K562 (cell line): ENCODE results near the gene IDUA. TPM values are rescaled to one million over a fixed set of nuclear protein-coding genes. Genes with fewer than 3 reads are reported as not detected.

Experiments
- ATAC-seq: fragments of 200-7000 bp; cut with Tn5 transposase; 3 replicates; pipeline ENCODE4 v1.9.1; 2020; ENCODE audit warnings: moderate library complexity
- BruUV-seq: library from RNA; stranded (reverse); fragments of 400-500 nt; replicated peaks from 2 replicates; lab custom pipeline; 2021; lab: Mats Ljungman, UMichigan
- CTCF ChIA-PET: fragments of 300-600 bp; formaldehyde crosslinking; extraction: SDS; loops from one replicate; lab custom pipeline; 2021; ENCODE audit warnings: low intra/inter-chr PET ratio; lab: Yijun Ruan, JAX
- POLR2A ChIA-PET: fragments of 300-600, 350-650 bp; sonication (Branson Sonifier 250); formaldehyde crosslinking; extraction: SDS; loops from one replicate; lab custom pipeline; 2021; ENCODE audit warnings: antibody characterized with exemption, inconsistent platforms; lab: Yijun Ruan, JAX
- DNase-seq, 4 experiments: peaks; one replicate each; pipeline versions ENCODE4 v3.0.0 to v3.0.0-alpha.2; 2011 to 2018; ENCODE audit warnings: low spot score in 3 of 4, mixed read lengths in 3 of 4; ENCODE audit errors: extremely low read depth in 1 of 4
- FAIRE-seq: peaks from 2 replicates; lab custom pipeline; 2011; peaks lifted over from hg19 to GRCh38; lab: Jason Lieb, UNC
- H2AFZ ChIP-seq: 2 replicates; pipeline ENCODE4 v1.6.0; 2011; ENCODE audit warnings: low read depth, low read length, control low read depth, inconsistent platforms
- H3K27ac ChIP-seq: fragments of 200-600 bp; 3 replicates; pipeline ENCODE4 v1.8.0; 2011; ENCODE audit warnings: low read depth, mild to moderate bottlenecking, control low read depth, inconsistent platforms, low read length, moderate library complexity, mixed read lengths; ENCODE audit errors: extremely low read depth
- H3K27me3 ChIP-seq, 2 experiments: fragments of 300-600 bp in 1 of 2; 2 replicates in 1 of 2; 3 replicates in 1 of 2; pipeline versions ENCODE4 v1.6.0 to v1.8.0; 2011; ENCODE audit warnings: inconsistent platforms in 2 of 2, low read length in 2 of 2, mild to moderate bottlenecking in 1 of 2, mixed read lengths in 1 of 2, moderate library complexity in 1 of 2; ENCODE audit not compliant: control insufficient read depth in 2 of 2, insufficient read depth in 2 of 2
- H3K36me3 ChIP-seq: fragments of 300-600 bp; 3 replicates; pipeline ENCODE4 v1.8.0; 2011; ENCODE audit warnings: mild to moderate bottlenecking, low read length, inconsistent platforms; ENCODE audit not compliant: control insufficient read depth, insufficient read depth
- H3K4me1 ChIP-seq, 2 experiments: fragments of 200-600 bp in 1 of 2; replicated peaks in 1 of 2; 2 replicates in 1 of 2; 3 replicates in 1 of 2; pipeline versions ENCODE4 v1.5.1 to v1.8.0; 2011; ENCODE audit warnings: inconsistent platforms in 2 of 2, low read length in 2 of 2, mild to moderate bottlenecking in 1 of 2, mixed read lengths in 1 of 2, moderate library complexity in 1 of 2; ENCODE audit not compliant: control insufficient read depth in 2 of 2, insufficient read depth in 2 of 2
- H3K4me2 ChIP-seq: 2 replicates; pipeline ENCODE4 v1.6.1; 2011; ENCODE audit warnings: low read length, control low read depth, inconsistent platforms, mixed read lengths; ENCODE audit not compliant: insufficient read depth
- H3K4me3 ChIP-seq: fragments of 200-600 bp; sonication (generic), shearing (Covaris generic); 2 replicates; pipeline ENCODE4 v1.5.1; 2016; ENCODE audit warnings: control low read depth, inconsistent platforms
- H3K79me2 ChIP-seq: fragments of 200-600 bp; 3 replicates; pipeline ENCODE4 v1.8.0; 2011; ENCODE audit warnings: low read length, inconsistent platforms; ENCODE audit not compliant: control insufficient read depth, insufficient read depth
- H3K9ac ChIP-seq, 2 experiments: 2 replicates each; pipeline versions ENCODE4 v1.6.0 to v1.6.1; 2011; ENCODE audit warnings: low read depth in 2 of 2, low read length in 2 of 2, control low read depth in 1 of 2, inconsistent platforms in 1 of 2, mild to moderate bottlenecking in 1 of 2, mixed read lengths in 1 of 2; ENCODE audit not compliant: insufficient read depth in 1 of 2
- H3K9me1 ChIP-seq: one replicate; pipeline ENCODE4 v1.6.0; 2011; ENCODE audit warnings: inconsistent platforms, mild to moderate bottlenecking, low read length, moderate library complexity; ENCODE audit not compliant: control insufficient read depth, insufficient read depth
- H3K9me3 ChIP-seq: replicated peaks from 2 replicates; pipeline ENCODE4 v1.5.1; 2011; ENCODE audit warnings: low read depth, low read length, inconsistent platforms; ENCODE audit not compliant: control insufficient read depth, insufficient read depth
- H4K20me1 ChIP-seq: replicated peaks from 2 replicates; pipeline ENCODE4 v1.6.1; 2011; ENCODE audit warnings: low read length, inconsistent platforms, mixed read lengths; ENCODE audit not compliant: control insufficient read depth, insufficient read depth
- CEBPG ChIP-seq, 3 experiments: fragments of 200-800 bp in 1 of 3; sonication (Bioruptor generic) in 1 of 3; sonication (generic) in 1 of 3; formaldehyde crosslinking in 1 of 3; IDR thresholded peaks in 2 of 3; conservative IDR thresholded peaks in 1 of 3; 2 replicates each; pipeline versions ENCODE4 v1.6.1 to v1.8.0; 2016 to 2022; ENCODE audit warnings: missing compliant biosample characterization in 2 of 3, missing genetic modification characterization in 2 of 3, mild to moderate bottlenecking in 1 of 3, missing genetic modification reagents in 1 of 3
- CREBBP ChIP-seq: IDR thresholded peaks from one replicate; pipeline ENCODE4 v1.6.1; 2012; ENCODE audit warnings: low read depth, mild to moderate bottlenecking, control low read depth, inconsistent platforms, low read length
- ERF ChIP-seq: fragments of 450-650 bp; formaldehyde crosslinking; IDR thresholded peaks from 2 replicates; pipeline ENCODE4 v1.4.0; 2020; ENCODE audit warnings: mild to moderate bottlenecking, mixed read lengths
- FOXK2 ChIP-seq, 2 experiments: fragments of 450-650 bp; IDR thresholded peaks in 1 of 2; conservative IDR thresholded peaks in 1 of 2; 2 replicates each; pipeline ENCODE4 v1.6.1; 2016; ENCODE audit warnings: low read depth in 2 of 2, mild to moderate bottlenecking in 1 of 2
- KDM4B ChIP-seq, 2 experiments: fragments of 450-650 bp in 1 of 2; sonication (generic) in 1 of 2; IDR thresholded peaks; 2 replicates each; pipeline ENCODE4 v1.6.1; 2016 to 2017; ENCODE audit warnings: borderline replicate concordance in 2 of 2, antibody characterized with exemption in 1 of 2, low read depth in 1 of 2, mild to moderate bottlenecking in 1 of 2
- KLF10 ChIP-seq: fragments of 250-450 bp; sonication (Bioruptor Pico); IDR thresholded peaks from 2 replicates; pipeline ENCODE4 v1.6.1; 2021; ENCODE audit warnings: matching md5 sums
- RBM15 ChIP-seq: fragments of 200-400 bp; formaldehyde crosslinking; IDR thresholded peaks from 2 replicates; pipeline ENCODE4 v1.6.1; 2018; ENCODE audit warnings: mild to moderate bottlenecking, low read length, moderate library complexity; ENCODE audit not compliant: insufficient read depth
- RBM25 ChIP-seq: fragments of 200-400 bp; formaldehyde crosslinking; IDR thresholded peaks from 2 replicates; pipeline ENCODE4 v1.6.1; 2018; ENCODE audit warnings: low read length, low read depth, moderate library complexity; ENCODE audit not compliant: severe bottlenecking
- RCOR1 ChIP-seq, 2 experiments: IDR thresholded peaks; 2 replicates each; pipeline ENCODE4 v1.6.1; 2012; ENCODE audit warnings: low read depth in 2 of 2, low read length in 2 of 2, borderline replicate concordance in 1 of 2, improper control_type of control experiment in 1 of 2
- ZZZ3 ChIP-seq: fragments of 450-650 bp; IDR thresholded peaks from 2 replicates; pipeline ENCODE4 v1.6.1; 2016; ENCODE audit warnings: antibody characterized with exemption, mild to moderate bottlenecking, moderate library complexity
- WGBS: fragments of 100-300 bp; shearing (Covaris generic); methylation state at CpG from one replicate; pipeline ENCODE4 v1.1.6; 2016; ENCODE audit warnings: low coverage, mixed read lengths; ENCODE audit not compliant: insufficient coverage; ENCODE audit errors: missing lambda C conversion rate; 5-methylcytosine and 5-hydroxymethylcytosine counted together
- in situ Hi-C: fragments of 300-500 bp; cut with MboI; formaldehyde crosslinking; loops from 4 replicates; pipeline ENCODE4 v1.15.0; 2018; ENCODE audit warnings: inconsistent platforms, mixed read lengths
- intact Hi-C: fragments of 100-400 bp; cut with micrococcal nuclease; formaldehyde crosslinking; loops from 2 replicates; pipeline ENCODE4 v1.14.2; 2022
- polyA plus RNA-seq, 8 experiments: library from polyadenylated mRNA; depleted of rRNA in 4 of 8; stranded (reverse) in 5 of 8; unstranded in 3 of 8; fragments of >200 nt; fragmentation: Nextera tagmentation in 2 of 8; fragmentation: Illumina TruSeq in 1 of 8; extraction: Ambion mirVana in 2 of 8; extraction: Trizol in 1 of 8; gene quantifications; 2 replicates each; pipeline versions ENCODE4 v1.2.1 to v1.2.3, GENCODE V29; 2011 to 2014; ENCODE audit warnings: inconsistent platforms in 1 of 8, missing spikeins in 1 of 8
- total RNA-seq, 7 experiments: library from RNA; depleted of rRNA in 6 of 7; stranded (reverse); fragments of >200 nt in 6 of 7; fragmentation: Illumina TruSeq in 2 of 7; extraction: Trizol in 2 of 7; gene quantifications; 2 replicates each; pipeline versions ENCODE4 v1.2.1 to v1.2.3, GENCODE V29; 2011 to 2021; ENCODE audit warnings: low replicate concordance in 1 of 7
- TF ChIP-seq, protein P1 (sequence below): sonication (generic); formaldehyde crosslinking; IDR thresholded peaks from 2 replicates; pipeline ENCODE4 v1.9.0; 2022; ENCODE audit warnings: mild to moderate bottlenecking, missing genetic modification reagents
- TF ChIP-seq, protein P2 (sequence below): sonication (generic); formaldehyde crosslinking; IDR thresholded peaks from 2 replicates; pipeline ENCODE4 v1.8.0; 2022; ENCODE audit warnings: mild to moderate bottlenecking, missing genetic modification reagents

IDUA gene
- total and polyA plus RNA-seq, 9 of the 15 experiments (the other 6 are each of a cell fraction or from before 2014, with no cell fraction given), result 0.04 to 16.1 (median 1.2) TPM

DNA sequence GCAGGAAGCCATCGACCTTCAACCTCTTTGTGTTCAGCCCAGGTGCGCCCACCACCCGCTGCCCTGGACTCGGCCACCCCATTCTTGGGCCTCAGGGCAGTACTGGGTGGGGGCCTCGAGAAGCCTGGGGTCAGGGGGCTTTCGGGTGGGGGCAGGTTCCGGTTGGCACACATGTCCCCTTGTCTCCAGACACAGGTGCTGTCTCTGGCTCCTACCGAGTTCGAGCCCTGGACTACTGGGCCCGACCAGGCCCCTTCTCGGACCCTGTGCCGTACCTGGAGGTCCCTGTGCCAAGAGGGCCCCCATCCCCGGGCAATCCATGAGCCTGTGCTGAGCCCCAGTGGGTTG, 17.2 kb downstream of the IDUA start:
- no peak overlapping the region for H3K4me2 ChIP-seq
- ChIA-PET POLR2A (interaction anchor here (1.2 kb wide), 1 partner anchor 12 kb away, joined by 4 read pairs; no protein-coding TSS in a partner anchor), CTCF (no interaction called here)
- no TSS peak for BruUV-seq
- no peaks in the 10 kb centered on the region for H3K36me3 ChIP-seq
- H4K20me1 ChIP-seq, result no peaks in the 10 kb centered on the region
- 62% methylated on average over 9 of the region's 13 CpGs for WGBS
- H2AFZ ChIP-seq, result no peak overlapping the region
- intact Hi-C loops, result no loop called here
- peaks cover 5 to 37% of the 10 kb centered on the region in 2 experiments; a peak in 3 of 5 replicates for H3K4me1 ChIP-seq
- TF ChIP-seq, protein P1, sequence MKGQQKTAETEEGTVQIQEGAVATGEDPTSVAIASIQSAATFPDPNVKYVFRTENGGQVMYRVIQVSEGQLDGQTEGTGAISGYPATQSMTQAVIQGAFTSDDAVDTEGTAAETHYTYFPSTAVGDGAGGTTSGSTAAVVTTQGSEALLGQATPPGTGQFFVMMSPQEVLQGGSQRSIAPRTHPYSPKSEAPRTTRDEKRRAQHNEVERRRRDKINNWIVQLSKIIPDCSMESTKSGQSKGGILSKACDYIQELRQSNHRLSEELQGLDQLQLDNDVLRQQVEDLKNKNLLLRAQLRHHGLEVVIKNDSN (CRISPR knock-in tag), result no peak
- TF ChIP-seq, protein P2, sequence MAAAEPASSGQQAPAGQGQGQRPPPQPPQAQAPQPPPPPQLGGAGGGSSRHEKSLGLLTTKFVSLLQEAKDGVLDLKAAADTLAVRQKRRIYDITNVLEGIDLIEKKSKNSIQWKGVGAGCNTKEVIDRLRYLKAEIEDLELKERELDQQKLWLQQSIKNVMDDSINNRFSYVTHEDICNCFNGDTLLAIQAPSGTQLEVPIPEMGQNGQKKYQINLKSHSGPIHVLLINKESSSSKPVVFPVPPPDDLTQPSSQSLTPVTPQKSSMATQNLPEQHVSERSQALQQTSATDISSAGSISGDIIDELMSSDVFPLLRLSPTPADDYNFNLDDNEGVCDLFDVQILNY (CRISPR knock-in tag), result no peak
- TF ChIP-seq KLF10 (CRISPR knock-in tag) (no peak), CEBPG (CRISPR knock-in tag; IDR thresholded peaks at IDR 0.05) (no peak), CEBPG (tag; conservative IDR thresholded peaks at IDR 0.05 in 1 of 2, IDR thresholded peaks at IDR 0.05 in 1 of 2) (no peak), RCOR1 (IDR thresholded peaks at IDR 0.05; ENCODE audit: borderline replicate concordance in 1 of 2, low read depth in 2 of 2, low read length in 2 of 2) (no peak), KDM4B (IDR thresholded peaks at IDR 0.05; ENCODE audit: borderline replicate concordance in 2 of 2, low read depth in 1 of 2) (no peak), RBM15 (no peak), ZZZ3 (no peak), RBM25 (no peak), ERF (no peak), CREBBP (no peak), FOXK2 (conservative IDR thresholded peaks at IDR 0.05 in 1 of 2, IDR thresholded peaks at IDR 0.05 in 1 of 2; ENCODE audit: low read depth in 2 of 2) (no peak)
- no peak for ATAC-seq
- DNase-seq, result no peak
- H3K4me3 ChIP-seq, result no peak overlapping the region
- no peaks in the 10 kb centered on the region for H3K9me1 ChIP-seq
- H3K79me2 ChIP-seq, result no peaks in the 10 kb centered on the region
- no peak overlapping the region for H3K9ac ChIP-seq
- H3K9me3 ChIP-seq, result no peaks in the 10 kb centered on the region
- H3K27me3 ChIP-seq, result no peaks in the 10 kb centered on the region
- in situ Hi-C loops, result no loop called here
- no peak for FAIRE-seq
- no peak overlapping the region for H3K27ac ChIP-seq
